ENCODE measurements around the gene SLC38A4.

DNA sequence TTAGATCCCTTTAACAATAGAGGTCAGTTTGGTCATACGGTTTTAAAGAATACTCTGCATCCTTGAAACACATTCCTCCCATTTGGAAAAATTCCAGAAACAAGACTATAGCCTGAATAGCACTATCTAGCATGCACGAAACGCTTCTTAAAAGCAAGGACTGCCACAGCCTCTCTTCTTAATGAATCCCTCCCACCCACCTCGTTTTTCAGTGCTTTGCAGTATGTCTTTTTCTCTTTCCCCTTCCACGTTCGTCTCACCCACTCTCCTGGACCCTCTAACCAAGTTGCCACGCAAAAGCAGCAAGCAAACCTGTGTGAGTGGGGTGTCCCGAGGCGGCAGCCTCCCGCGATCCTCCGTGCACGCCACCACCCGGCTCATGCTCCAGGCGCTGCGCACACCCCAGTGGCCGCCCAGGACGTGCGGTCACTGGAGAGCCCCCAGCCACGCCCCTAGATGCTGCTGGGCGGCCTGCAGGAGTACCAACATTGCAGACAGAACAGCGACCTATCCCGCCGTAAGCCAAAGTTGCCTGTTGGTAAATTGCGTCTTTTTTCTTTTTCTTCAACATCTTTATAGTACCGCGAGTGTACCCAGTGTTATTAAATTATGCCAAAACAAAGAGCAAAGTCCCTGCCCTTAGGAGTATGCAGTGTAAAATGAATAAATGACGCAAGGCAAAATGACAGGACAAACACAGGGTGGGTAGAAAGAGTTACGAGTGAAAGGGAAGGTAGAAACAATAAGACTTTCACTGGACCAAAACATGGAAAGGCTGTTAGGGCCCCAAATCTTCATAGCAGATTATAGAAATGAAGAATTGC is at the start of gene SLC38A4:
- no peak for TF ChIP-seq POLR2A (IDR thresholded peaks at IDR 0.05)
- TF ChIP-seq POLR2AphosphoS5 (IDR thresholded peaks at IDR 0.05) = no peak
